ENCODE data around the gene UBE2B.

Gene UBE2B

DNA sequence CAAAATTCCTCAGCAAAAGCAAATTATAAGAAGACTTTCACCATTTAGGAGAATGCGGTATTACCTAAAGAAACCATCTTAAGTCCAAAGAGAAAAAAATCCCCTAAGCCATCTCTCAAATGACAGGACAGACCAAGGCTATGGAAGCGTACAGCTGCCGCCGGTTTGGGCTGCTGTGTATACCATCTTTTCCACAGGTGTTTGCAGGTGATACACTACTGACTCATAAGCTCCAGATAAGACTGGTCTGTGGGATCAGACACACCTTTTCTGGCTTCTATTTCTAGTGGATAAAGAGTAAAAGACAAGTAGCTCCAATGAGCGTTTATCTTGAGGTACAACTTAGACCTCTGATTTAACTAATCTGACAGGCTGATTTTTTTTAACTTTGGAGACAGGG, 32.6 kb downstream of the UBE2B start:
- Histone ChIP-seq H3K9me2 (replicated peaks; ENCODE audit: insufficient read depth, low read length) (no peaks in the 10 kb centered on the region), H4K20me1 (ENCODE audit: low read depth, low read length) (no peaks in the 10 kb centered on the region), H3K36me3 (ENCODE audit: low read length) (peaks cover 4% of the 10 kb centered on the region; the same call in 1 of the 2 replicates), H3F3A (ENCODE audit: insufficient read depth) (peaks cover 11% of the 10 kb centered on the region), H3K79me2 (ENCODE audit: insufficient read depth, low read length) (peaks cover 10% of the 10 kb centered on the region; the same call in 1 of the 2 replicates), H3K9me3 (ENCODE audit: insufficient read depth, low read length) (no peaks in the 10 kb centered on the region), H2AFZ (ENCODE audit: low read depth, low read length, severe bottlenecking) (no peak overlapping the region), H3K4me3 (ENCODE audit: insufficient read depth, low read length, poor library complexity, severe bottlenecking) (no peak overlapping the region), H3K9ac (ENCODE audit: low read length) (no peak overlapping the region), H3K4me2 (ENCODE audit: low read depth, low read length, poor library complexity, severe bottlenecking) (no peak overlapping the region), H3K27me3 (ENCODE audit: low read length) (no peaks in the 10 kb centered on the region), H3K27ac (ENCODE audit: low read depth, low read length) (no peak overlapping the region)
- TF ChIP-seq, protein P1, sequence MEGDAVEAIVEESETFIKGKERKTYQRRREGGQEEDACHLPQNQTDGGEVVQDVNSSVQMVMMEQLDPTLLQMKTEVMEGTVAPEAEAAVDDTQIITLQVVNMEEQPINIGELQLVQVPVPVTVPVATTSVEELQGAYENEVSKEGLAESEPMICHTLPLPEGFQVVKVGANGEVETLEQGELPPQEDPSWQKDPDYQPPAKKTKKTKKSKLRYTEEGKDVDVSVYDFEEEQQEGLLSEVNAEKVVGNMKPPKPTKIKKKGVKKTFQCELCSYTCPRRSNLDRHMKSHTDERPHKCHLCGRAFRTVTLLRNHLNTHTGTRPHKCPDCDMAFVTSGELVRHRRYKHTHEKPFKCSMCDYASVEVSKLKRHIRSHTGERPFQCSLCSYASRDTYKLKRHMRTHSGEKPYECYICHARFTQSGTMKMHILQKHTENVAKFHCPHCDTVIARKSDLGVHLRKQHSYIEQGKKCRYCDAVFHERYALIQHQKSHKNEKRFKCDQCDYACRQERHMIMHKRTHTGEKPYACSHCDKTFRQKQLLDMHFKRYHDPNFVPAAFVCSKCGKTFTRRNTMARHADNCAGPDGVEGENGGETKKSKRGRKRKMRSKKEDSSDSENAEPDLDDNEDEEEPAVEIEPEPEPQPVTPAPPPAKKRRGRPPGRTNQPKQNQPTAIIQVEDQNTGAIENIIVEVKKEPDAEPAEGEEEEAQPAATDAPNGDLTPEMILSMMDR (IDR thresholded peaks at IDR 0.05; ENCODE audit: insufficient read depth, low read length, poor library complexity, severe bottlenecking): no peak
- no peak for TF ChIP-seq EZH2phosphoT487 (conservative IDR thresholded peaks at IDR 0.05; ENCODE audit: low read length)

DNA sequence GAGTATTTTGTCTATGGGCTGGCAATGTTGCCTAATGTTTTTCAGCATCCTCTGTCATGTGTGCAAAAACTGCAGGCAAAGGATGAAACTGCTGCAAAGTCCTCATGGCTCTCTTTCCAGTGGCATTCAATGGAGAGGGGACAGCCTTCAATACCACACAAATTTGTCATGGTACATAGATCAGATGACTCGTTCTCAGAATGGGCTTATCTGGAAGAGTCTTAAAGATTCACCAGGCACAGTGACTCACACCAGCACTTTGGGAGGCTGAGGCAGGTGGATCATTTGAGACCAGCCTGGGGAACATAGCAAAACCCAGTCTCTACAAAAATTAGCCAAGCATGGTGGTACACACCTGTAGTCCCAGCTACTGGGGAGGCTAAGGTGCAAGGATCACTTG, 35.0 kb downstream of the UBE2B start:
- Histone ChIP-seq H3K27me3 (ENCODE audit: low read length) (no peaks in the 10 kb centered on the region), H3K9me3 (ENCODE audit: insufficient read depth, low read length) (no peaks in the 10 kb centered on the region), H3K36me3 (ENCODE audit: low read length) (0 out of 2 replicates have a peak, but pooled peaks cover 2% of the 10 kb centered on the region), H3K9ac (ENCODE audit: low read length) (no peak overlapping the region), H3K27ac (ENCODE audit: low read depth, low read length) (no peak overlapping the region), H2AFZ (ENCODE audit: low read depth, low read length, severe bottlenecking) (no peak overlapping the region), H3K9me2 (replicated peaks; ENCODE audit: insufficient read depth, low read length) (no peaks in the 10 kb centered on the region), H3K4me3 (ENCODE audit: insufficient read depth, low read length, poor library complexity, severe bottlenecking) (no peak overlapping the region), H4K20me1 (ENCODE audit: low read depth, low read length) (no peaks in the 10 kb centered on the region), H3K79me2 (ENCODE audit: insufficient read depth, low read length) (peaks cover 29% of the 10 kb centered on the region), H3F3A (ENCODE audit: insufficient read depth) (peaks cover 11% of the 10 kb centered on the region), H3K4me2 (ENCODE audit: low read depth, low read length, poor library complexity, severe bottlenecking) (no peak overlapping the region)
- TF ChIP-seq EZH2phosphoT487 (conservative IDR thresholded peaks at IDR 0.05; ENCODE audit: low read length): no peak
- TF ChIP-seq, protein P1 (IDR thresholded peaks at IDR 0.05; ENCODE audit: insufficient read depth, low read length, poor library complexity, severe bottlenecking): no peak

DNA sequence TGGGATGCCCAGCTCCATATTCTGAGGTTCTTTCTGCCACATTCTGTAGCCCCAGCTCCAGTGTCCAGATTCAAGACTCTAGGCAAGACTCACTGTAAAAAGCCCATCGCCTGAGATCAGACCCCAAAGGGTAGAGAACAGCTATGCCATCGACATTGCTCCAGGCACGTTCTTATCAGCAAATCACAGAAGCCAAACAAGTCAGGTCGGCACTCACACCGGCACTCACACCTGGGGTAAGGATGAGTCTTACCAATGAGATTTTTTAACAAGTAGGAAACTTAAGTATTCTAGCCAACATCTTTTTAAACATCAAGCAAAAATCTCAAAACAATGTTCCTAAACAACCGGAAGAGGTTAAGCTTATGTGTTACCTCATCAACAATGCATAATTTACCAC, 38.0 kb downstream of the UBE2B start:
- TF ChIP-seq, protein P1 (IDR thresholded peaks at IDR 0.05; ENCODE audit: insufficient read depth, low read length, poor library complexity, severe bottlenecking): no peak
- no peak for TF ChIP-seq EZH2phosphoT487 (conservative IDR thresholded peaks at IDR 0.05; ENCODE audit: low read length)
- Histone ChIP-seq H3F3A (ENCODE audit: insufficient read depth) (0 out of 2 replicates have a peak, but pooled peaks cover 5% of the 10 kb centered on the region), H3K27me3 (ENCODE audit: low read length) (no peaks in the 10 kb centered on the region)

More for the DNA sequence above, 38.0 kb downstream of the UBE2B start:
- Histone ChIP-seq H3K9me2 (replicated peaks; ENCODE audit: insufficient read depth, low read length) (no peaks in the 10 kb centered on the region), H2AFZ (ENCODE audit: low read depth, low read length, severe bottlenecking) (no peak overlapping the region), H3K27ac (ENCODE audit: low read depth, low read length) (no peak overlapping the region), H3K9me3 (ENCODE audit: insufficient read depth, low read length) (no peaks in the 10 kb centered on the region), H3K79me2 (ENCODE audit: insufficient read depth, low read length) (peaks cover 32% of the 10 kb centered on the region), H3K36me3 (ENCODE audit: low read length) (0 out of 2 replicates have a peak, but pooled peaks cover 2% of the 10 kb centered on the region), H3K4me2 (ENCODE audit: low read depth, low read length, poor library complexity, severe bottlenecking) (no peak overlapping the region), H3K4me3 (ENCODE audit: insufficient read depth, low read length, poor library complexity, severe bottlenecking) (no peak overlapping the region), H4K20me1 (ENCODE audit: low read depth, low read length) (no peaks in the 10 kb centered on the region), H3K9ac (ENCODE audit: low read length) (no peak overlapping the region)
